Lung (tissue), 12 donors: ENCODE data around the gene SUGCT. TPM values are rescaled to one million over a fixed set of nuclear protein-coding genes. Genes with fewer than 3 reads are reported as not detected.

ENCODE experiments used
- ATAC-seq: fragments of 200-7000 bp; cut with Tn5 transposase; one replicate; pipeline ENCODE4 v1.9.1; 2020; ENCODE audit warnings: moderate number of reproducible peaks; ENCODE audit not compliant: insufficient read depth, low FRiP score
- DNase-seq, 3 donors: peaks; one replicate each; pipeline ENCODE4 v3.0.0-alpha.2; 2013 to 2017
- H3K27ac ChIP-seq, 2 donors: one replicate each; pipeline ENCODE4 v1.5.1; 2013; ENCODE audit warnings: mild to moderate bottlenecking in 2 of 2, moderate library complexity in 2 of 2, control low read depth in 1 of 2, inconsistent platforms in 1 of 2, low read depth in 1 of 2, low read length in 1 of 2
- H3K27me3 ChIP-seq, 3 donors: one replicate each; pipeline ENCODE4 v1.5.1; 2013; ENCODE audit warnings: low read length in 2 of 3; ENCODE audit not compliant: control insufficient read depth in 3 of 3, insufficient read depth in 3 of 3
- H3K36me3 ChIP-seq, 4 donors: one replicate each; pipeline ENCODE4 v1.5.1; 2013; ENCODE audit warnings: low read length in 4 of 4, mild to moderate bottlenecking in 1 of 4, moderate library complexity in 1 of 4; ENCODE audit not compliant: control insufficient read depth in 4 of 4, insufficient read depth in 4 of 4
- H3K4me1 ChIP-seq, 5 donors: one replicate each; pipeline ENCODE4 v1.5.1; 2013; ENCODE audit warnings: low read length in 5 of 5, mild to moderate bottlenecking in 2 of 5, moderate library complexity in 1 of 5; ENCODE audit not compliant: control insufficient read depth in 5 of 5, insufficient read depth in 5 of 5
- H3K4me3 ChIP-seq: one replicate; pipeline ENCODE4 v1.5.1; 2013; ENCODE audit warnings: mild to moderate bottlenecking, control low read depth, moderate library complexity
- H3K9ac ChIP-seq, 2 donors: one replicate each; pipeline ENCODE4 v1.5.1; 2013; ENCODE audit warnings: low read length in 2 of 2, control low read depth in 1 of 2; ENCODE audit not compliant: insufficient read depth in 1 of 2
- H3K9me3 ChIP-seq, 4 donors: one replicate each; pipeline ENCODE4 v1.5.1; 2013; ENCODE audit warnings: low read length in 3 of 4, mild to moderate bottlenecking in 1 of 4, moderate library complexity in 1 of 4; ENCODE audit not compliant: control insufficient read depth in 4 of 4, insufficient read depth in 3 of 4
- CTCF ChIP-seq: IDR thresholded peaks from 2 replicates; pipeline ENCODE4 v1.5.1; 2012; ENCODE audit warnings: mild to moderate bottlenecking; ENCODE audit errors: control extremely low read depth, extremely low read depth
- WGBS, 2 donors: extraction: QIAGEN DNeasy Blood & Tissue Kit; methylation state at CpG; one replicate each; pipeline ENCODE4 v1.1.7; 2013; 5-methylcytosine and 5-hydroxymethylcytosine counted together
- polyA plus RNA-seq, 2 donors: library from polyadenylated mRNA; stranded (reverse); fragments of 200-250 nt; gene quantifications; one replicate each; pipeline ENCODE4 v1.2.1, GENCODE V29; 2013
- total RNA-seq, 2 donors: library from RNA; depleted of rRNA in 1 of 2; stranded (reverse); fragments of >200 nt in 1 of 2; gene quantifications; one replicate each; pipeline ENCODE4 v1.2.1, GENCODE V29; 2014 to 2021
- donor health status: control.
- donor health status: control.
- donor health status: Bipolar disorder and iron deficiency.
- donor health status: healthy.
- donor health status: DM: yes; HTN: yes; CAD: no.

SUGCT gene
- total and polyA plus RNA-seq, 4 donors: 0.23 to 4.2 (median 1.8) TPM

DNA sequence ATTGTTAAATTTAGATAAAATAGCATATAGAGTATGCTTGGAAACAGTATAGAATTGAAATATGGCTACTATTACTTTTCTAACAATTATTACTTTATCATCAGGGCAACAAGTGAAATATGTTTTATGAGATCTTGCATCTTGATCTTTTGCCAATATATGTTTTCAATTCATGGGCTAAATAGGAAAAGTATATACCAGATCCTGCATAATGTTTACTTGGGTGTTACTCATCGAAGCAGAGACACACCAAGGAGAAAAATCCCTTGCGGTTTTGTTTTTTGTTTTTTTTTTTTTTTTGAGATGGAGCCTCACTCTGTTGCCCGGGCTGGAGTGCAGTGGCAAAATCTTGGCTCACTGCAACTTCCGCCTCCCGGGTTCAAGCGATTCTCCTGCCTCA, 541.4 kb downstream of the SUGCT start:
- DNase-seq: no peak
- no peak for TF ChIP-seq CTCF
- no peaks in the 10 kb centered on the region for H3K27me3 ChIP-seq
- no peak overlapping the region for H3K27ac ChIP-seq
- WGBS, 2 donors: 94 to 98% methylated on average over 6 of the region's 6 CpGs
- no peak for ATAC-seq
- H3K4me1 ChIP-seq: no peaks in the 10 kb centered on the region
- H3K9ac ChIP-seq: no peak overlapping the region
- no peaks in the 10 kb centered on the region for H3K36me3 ChIP-seq
- no peaks in the 10 kb centered on the region for H3K9me3 ChIP-seq
- no peak overlapping the region for H3K4me3 ChIP-seq

- Histone ChIP-seq H3K27me3 (no peaks in the 10 kb centered on the region), H3K9ac (no peak overlapping the region), H3K4me3 (no peak overlapping the region), H3K9me3 (peaks cover 0 to 3% (median 0%) of the 10 kb centered on the region in 4 donors), H3K36me3 (no peaks in the 10 kb centered on the region), H3K4me1 (no peaks in the 10 kb centered on the region), H3K27ac (no peak overlapping the region)
- 92 to 96% methylated on average over 1 of the region's 1 CpG for WGBS, 2 donors
- ATAC-seq: no peak
- DNase-seq: no peak
- no peak for TF ChIP-seq CTCF
Measured at GRCh38 chr7:40680657-40681056, 545.9 kb downstream of the SUGCT start.

DNA sequence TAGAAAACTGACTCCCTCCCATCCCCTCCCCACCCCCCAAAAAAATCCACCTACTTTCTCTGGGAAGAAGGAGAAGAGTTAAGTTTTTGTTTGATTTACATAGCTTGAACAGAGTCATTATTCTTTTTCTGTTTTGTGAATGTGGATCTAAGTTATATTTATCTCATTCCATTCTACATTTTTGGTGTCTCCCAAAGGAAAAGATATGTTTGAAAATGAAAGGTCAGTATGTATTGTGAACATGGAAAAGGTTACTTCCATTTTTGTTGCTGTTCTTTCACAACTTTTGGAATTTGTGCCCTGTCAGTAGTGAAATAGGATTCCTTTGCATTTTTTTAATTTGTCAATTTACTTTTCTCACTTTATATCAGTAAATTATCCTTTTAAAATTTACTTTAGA, 547.9 kb downstream of the SUGCT start:
- no peaks in the 10 kb centered on the region for H3K27me3 ChIP-seq
- TF ChIP-seq CTCF: no peak
- no peaks in the 10 kb centered on the region for H3K36me3 ChIP-seq
- no peak overlapping the region for H3K27ac ChIP-seq
- ATAC-seq: no peak
- H3K9ac ChIP-seq: no peak overlapping the region
- no peaks in the 10 kb centered on the region for H3K4me1 ChIP-seq
- H3K9me3 ChIP-seq: peaks cover 0 to 3% (median 0%) of the 10 kb centered on the region in 4 donors
- no peak overlapping the region for H3K4me3 ChIP-seq
- no peak for DNase-seq
